IgD-negative memory B cell (primary cell): ENCODE data around the gene DHRS13. TPM values are rescaled to one million over a fixed set of nuclear protein-coding genes. Genes with fewer than 3 reads are reported as not detected.
A peak's percentile ranks its signal among the peaks of the same experiment; 100 is the strongest.

ENCODE experiments used
- H3K27ac Mint-ChIP-seq, 3 donors: one replicate each; pipeline ENCODE4 v1.8.0; 2020 to 2022; ENCODE audit warnings: mild to moderate bottlenecking in 3 of 3, mixed read lengths in 3 of 3, moderate library complexity in 1 of 3
- H3K27me3 Mint-ChIP-seq: one replicate; pipeline ENCODE4 v1.8.0; 2021; ENCODE audit warnings: mixed read lengths
- H3K36me3 Mint-ChIP-seq: one replicate; pipeline ENCODE4 v1.8.0; 2020; ENCODE audit warnings: mild to moderate bottlenecking, mixed read lengths
- H3K4me1 Mint-ChIP-seq, 3 donors: one replicate each; pipeline ENCODE4 v1.8.0; 2020 to 2022; ENCODE audit warnings: mixed read lengths in 3 of 3, mild to moderate bottlenecking in 1 of 3
- H3K4me3 Mint-ChIP-seq, 4 donors: one replicate each; pipeline ENCODE4 v1.8.0; 2020 to 2022; ENCODE audit warnings: mild to moderate bottlenecking in 4 of 4, mixed read lengths in 4 of 4, moderate library complexity in 3 of 4
- H3K9me3 Mint-ChIP-seq, 3 donors: one replicate each; pipeline ENCODE4 v1.8.0; 2020 to 2021; ENCODE audit warnings: mixed read lengths in 3 of 3, mild to moderate bottlenecking in 1 of 3
- polyA plus RNA-seq: library from polyadenylated mRNA; unstranded; fragments of 300-500 nt; fragmentation: Illumina TruSeq; gene quantifications from one replicate; pipeline ENCODE4 v1.2.3, GENCODE V29; 2021

DHRS13 gene
- polyA plus RNA-seq, 1 donor from 2014 or later, result 17.1 TPM

- Mint-ChIP-seq H3K9me3 (no peaks in the 10 kb centered on the region), H3K27ac (no peak overlapping the region), H3K27me3 (no peaks in the 10 kb centered on the region), H3K4me3 (no peak overlapping the region), H3K4me1 (peaks cover 7 to 18% (median 13%) of the 10 kb centered on the region in 3 donors), H3K36me3 (peaks cover 7% of the 10 kb centered on the region)
Measured at GRCh38 chr17:28874750-28875149, 28.1 kb downstream of the DHRS13 start.

- Mint-ChIP-seq H3K36me3 (peaks cover 7% of the 10 kb centered on the region), H3K27ac (no peak overlapping the region), H3K27me3 (no peaks in the 10 kb centered on the region), H3K4me1 (peaks cover 7 to 18% (median 13%) of the 10 kb centered on the region in 3 donors), H3K4me3 (no peak overlapping the region), H3K9me3 (no peaks in the 10 kb centered on the region)
Measured at GRCh38 chr17:28873839-28874238, 29.0 kb downstream of the DHRS13 start.

GRCh38 chr17:28871056-28871579, 31.8 kb downstream of the DHRS13 start:
- no peaks in the 10 kb centered on the region for H3K27me3 Mint-ChIP-seq
- H3K4me3 Mint-ChIP-seq, result peak overlapping the region; percentile 0 to 89 (median 47)
- H3K9me3 Mint-ChIP-seq, result no peaks in the 10 kb centered on the region
- H3K27ac Mint-ChIP-seq, result peak overlapping the region; percentile 8 to 97 (median 97)
- H3K36me3 Mint-ChIP-seq, result peaks cover 5% of the 10 kb centered on the region
- peaks cover 8 to 21% (median 10%) of the 10 kb centered on the region in 3 donors for H3K4me1 Mint-ChIP-seq

GRCh38 chr17:28867276-28867675, 35.6 kb downstream of the DHRS13 start:
- Mint-ChIP-seq H3K27ac (peak overlapping the region in 2 of 3 donors; percentile 54 to 61), H3K9me3 (no peaks in the 10 kb centered on the region), H3K27me3 (no peaks in the 10 kb centered on the region), H3K36me3 (peaks cover 5% of the 10 kb centered on the region), H3K4me1 (peaks cover 12 to 17% (median 15%) of the 10 kb centered on the region in 3 donors), H3K4me3 (peak overlapping the region in 1 of 4 donors; percentile 77)

DNA sequence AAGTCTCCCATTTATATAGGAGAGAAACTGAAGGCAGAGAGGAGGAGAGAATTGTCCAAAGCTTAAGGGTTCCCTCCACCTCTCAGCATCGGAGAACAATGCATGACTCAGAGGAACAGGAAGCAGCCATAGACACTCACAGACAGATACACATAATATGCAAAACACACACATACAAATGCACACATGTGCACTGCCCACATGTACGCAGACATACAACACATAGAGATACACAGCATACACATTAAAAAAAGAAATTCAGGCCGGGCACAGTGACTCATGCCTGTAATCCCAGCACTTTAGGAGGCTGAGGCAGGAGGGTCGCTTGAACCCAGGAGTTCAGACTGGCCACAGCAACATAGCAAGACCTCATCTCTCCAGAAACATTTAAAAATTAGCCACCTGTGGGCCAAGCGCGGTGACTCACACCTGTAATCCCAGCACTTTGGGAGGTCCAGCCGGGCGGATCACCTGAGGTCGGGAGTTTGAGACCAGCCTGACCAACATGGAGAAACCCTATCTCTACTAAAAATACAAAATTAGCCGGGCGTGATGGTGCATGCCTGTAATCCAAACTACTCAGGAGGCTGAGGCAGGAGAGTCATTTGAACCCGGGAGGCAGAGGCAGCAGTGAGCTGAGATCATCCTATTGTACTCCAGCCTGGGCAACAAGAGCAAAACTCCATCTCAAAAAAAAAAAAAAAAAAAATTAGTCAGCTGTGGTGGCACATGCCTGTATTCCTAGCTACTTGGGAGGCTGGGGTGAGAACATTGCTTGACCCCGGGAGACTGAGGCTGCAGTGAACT, 36.7 kb downstream of the DHRS13 start:
- peaks cover 3% of the 10 kb centered on the region for H3K36me3 Mint-ChIP-seq
- no peaks in the 10 kb centered on the region for H3K27me3 Mint-ChIP-seq
- H3K9me3 Mint-ChIP-seq, result no peaks in the 10 kb centered on the region
- H3K4me1 Mint-ChIP-seq, result peaks cover 13% of the 10 kb centered on the region in 3 donors
- peak overlapping the region in 3 of 4 donors; percentile 1 to 90 (median 51) for H3K4me3 Mint-ChIP-seq
- H3K27ac Mint-ChIP-seq, result peak overlapping the region; percentile 8 to 86 (median 33)

DNA sequence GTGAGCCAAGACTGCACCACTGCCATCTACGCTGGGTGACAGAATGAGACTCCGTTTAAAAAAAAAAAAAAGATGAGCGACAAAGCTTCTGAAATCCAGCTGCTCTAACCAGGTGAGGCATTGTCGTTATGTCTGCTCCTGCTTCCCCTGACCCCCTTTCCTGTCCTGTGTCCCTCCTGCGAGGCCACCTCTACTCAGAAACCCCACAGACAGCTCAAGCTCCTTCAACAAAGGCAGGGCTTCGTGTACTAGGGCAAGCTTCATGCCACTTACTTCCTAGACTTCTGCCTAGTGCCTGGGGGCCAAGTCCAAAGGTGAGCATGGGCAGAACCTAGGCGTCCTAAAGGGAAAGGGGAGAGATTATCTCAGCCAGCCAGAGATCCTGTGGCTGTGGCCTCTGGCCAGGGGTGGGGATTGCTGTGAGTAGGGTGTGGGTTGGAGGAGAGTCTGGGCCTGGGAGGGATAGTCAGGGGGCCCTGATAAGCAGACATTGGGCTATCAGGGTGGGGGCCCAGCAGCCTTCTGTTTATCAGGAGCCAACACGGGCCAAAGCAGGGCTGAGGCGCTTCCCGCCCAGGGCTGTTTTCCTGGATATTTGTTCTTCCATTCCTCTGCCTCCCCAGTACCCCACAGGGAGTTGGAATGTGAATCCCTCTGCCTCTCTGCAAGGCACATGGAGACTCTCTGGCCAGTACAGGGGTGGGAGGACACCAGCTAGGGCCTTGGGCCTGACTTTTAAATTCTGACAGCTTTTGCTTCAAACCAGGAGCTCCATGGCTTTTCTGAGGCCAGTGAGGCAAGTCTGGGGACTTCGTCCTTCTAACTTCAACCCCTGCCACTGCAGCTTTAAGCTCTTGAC, 37.7 kb downstream of the DHRS13 start:
- Mint-ChIP-seq H3K27ac (peak overlapping the region; percentile 8 to 86 (median 33)), H3K4me3 (peak overlapping the region in 3 of 4 donors; percentile 1 to 90 (median 51)), H3K4me1 (peaks cover 8 to 10% (median 10%) of the 10 kb centered on the region in 3 donors), H3K27me3 (no peaks in the 10 kb centered on the region), H3K9me3 (no peaks in the 10 kb centered on the region), H3K36me3 (no peaks in the 10 kb centered on the region)

- H3K4me3 Mint-ChIP-seq, result no peak overlapping the region
- H3K27ac Mint-ChIP-seq, result no peak overlapping the region
- no peaks in the 10 kb centered on the region for H3K27me3 Mint-ChIP-seq
- H3K36me3 Mint-ChIP-seq, result no peaks in the 10 kb centered on the region
- H3K4me1 Mint-ChIP-seq, result peaks cover 8 to 10% (median 10%) of the 10 kb centered on the region in 3 donors
- no peaks in the 10 kb centered on the region for H3K9me3 Mint-ChIP-seq
Measured at GRCh38 chr17:28863953-28864352, 38.9 kb downstream of the DHRS13 start.

- Mint-ChIP-seq H3K27me3 (no peaks in the 10 kb centered on the region), H3K9me3 (no peaks in the 10 kb centered on the region), H3K36me3 (no peaks in the 10 kb centered on the region), H3K4me1 (peaks cover 7 to 13% (median 8%) of the 10 kb centered on the region in 3 donors), H3K27ac (peak overlapping the region in 2 of 3 donors; percentile 29 to 73), H3K4me3 (no peak overlapping the region)
Measured at GRCh38 chr17:28862561-28862960, 40.3 kb downstream of the DHRS13 start.

DNA sequence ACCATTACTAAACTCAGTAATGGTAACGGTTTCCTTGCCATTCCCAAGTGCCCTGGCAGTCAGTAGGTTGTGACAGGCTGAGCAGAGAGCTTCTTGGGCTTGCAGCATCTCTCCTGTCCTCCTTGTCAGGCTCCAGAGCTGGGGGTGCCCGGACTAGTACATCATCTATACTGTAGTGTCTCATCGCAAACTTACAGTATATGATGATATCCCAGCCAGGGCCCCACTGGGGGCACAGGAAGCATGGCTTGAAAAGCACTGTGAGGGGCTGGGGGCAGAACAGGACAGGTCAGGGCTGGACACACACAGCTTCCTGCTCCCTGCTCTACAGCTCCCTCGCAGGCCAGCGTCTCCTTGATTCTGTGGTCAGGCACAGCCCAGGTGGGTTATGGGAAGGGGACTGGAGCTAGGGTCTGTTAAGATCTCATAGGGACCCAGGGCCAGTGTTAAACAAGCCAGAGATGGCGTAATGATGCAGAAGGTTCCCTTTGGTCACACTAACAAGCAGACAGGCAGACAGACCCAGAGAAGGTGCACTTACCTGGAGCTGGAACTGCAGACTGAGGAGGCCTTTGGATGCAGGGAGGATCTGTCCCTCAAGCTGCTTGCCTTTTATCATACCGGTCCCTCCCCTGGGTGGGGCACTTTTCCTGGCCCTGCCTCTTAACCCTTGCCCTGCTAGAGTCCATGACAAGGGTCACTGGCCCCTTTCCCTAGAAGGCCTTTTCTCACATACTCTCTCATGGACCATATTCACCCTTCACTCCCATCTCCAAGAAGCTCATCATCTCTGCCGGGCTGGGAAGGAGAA, 41.3 kb downstream of the DHRS13 start:
- Mint-ChIP-seq H3K4me1 (peaks cover 7 to 13% (median 8%) of the 10 kb centered on the region in 3 donors), H3K27me3 (no peaks in the 10 kb centered on the region), H3K27ac (peak overlapping the region in 2 of 3 donors; percentile 46 to 67), H3K4me3 (no peak overlapping the region), H3K9me3 (no peaks in the 10 kb centered on the region), H3K36me3 (no peaks in the 10 kb centered on the region)

- Mint-ChIP-seq H3K27me3 (no peaks in the 10 kb centered on the region), H3K36me3 (no peaks in the 10 kb centered on the region), H3K4me1 (peaks cover 0 to 7% (median 2%) of the 10 kb centered on the region in 3 donors), H3K9me3 (no peaks in the 10 kb centered on the region), H3K27ac (no peak overlapping the region), H3K4me3 (no peak overlapping the region)
Measured at GRCh38 chr17:28860363-28860808, 42.5 kb downstream of the DHRS13 start.

GRCh38 chr17:28858801-28859355, 44.0 kb downstream of the DHRS13 start:
- H3K27ac Mint-ChIP-seq, result no peak overlapping the region
- peak overlapping the region in 1 of 4 donors; percentile 78 for H3K4me3 Mint-ChIP-seq
- H3K36me3 Mint-ChIP-seq, result no peaks in the 10 kb centered on the region
- H3K27me3 Mint-ChIP-seq, result no peaks in the 10 kb centered on the region
- H3K4me1 Mint-ChIP-seq, result peaks cover 4 to 13% (median 9%) of the 10 kb centered on the region in 3 donors
- H3K9me3 Mint-ChIP-seq, result no peaks in the 10 kb centered on the region

DNA sequence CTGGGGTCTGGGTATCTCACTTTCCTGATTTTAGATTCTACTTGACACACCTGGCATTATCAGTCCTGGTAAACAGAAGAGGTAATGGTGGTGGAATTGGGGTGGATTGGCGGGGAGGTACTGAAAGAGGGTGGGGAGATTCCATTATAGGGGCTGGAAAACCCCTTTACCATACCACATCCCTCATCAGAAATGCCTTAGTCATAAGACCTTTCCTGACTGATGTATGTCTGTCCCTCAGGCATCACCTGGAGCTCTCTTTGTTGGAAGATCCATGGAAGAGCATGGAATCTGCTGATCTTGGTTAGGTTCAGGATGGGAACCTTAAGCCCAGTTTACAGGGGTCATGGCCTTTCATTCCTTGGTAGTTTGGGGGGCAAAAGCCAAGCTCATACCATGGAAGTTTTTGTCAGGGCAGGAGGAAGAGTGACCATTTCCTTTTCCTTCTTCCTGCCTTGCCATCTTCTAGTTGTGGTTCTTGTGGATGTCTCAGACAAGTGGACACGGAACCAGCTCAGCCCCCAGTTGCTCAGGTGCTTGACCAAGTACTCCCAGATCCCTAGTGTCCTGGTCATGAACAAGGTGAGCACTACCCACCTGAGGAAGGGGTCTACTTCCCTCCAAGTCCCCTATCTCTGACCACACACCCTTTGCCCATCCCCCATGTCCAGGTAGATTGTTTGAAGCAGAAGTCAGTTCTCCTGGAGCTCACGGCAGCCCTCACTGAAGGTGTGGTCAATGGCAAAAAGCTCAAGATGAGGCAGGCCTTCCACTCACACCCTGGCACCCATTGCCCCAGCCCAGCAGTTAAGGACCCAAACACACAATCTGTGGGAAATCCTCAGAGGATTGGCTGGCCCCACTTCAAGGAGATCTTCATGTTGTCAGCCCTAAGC, 44.7 kb downstream of the DHRS13 start:
- Mint-ChIP-seq H3K27me3 (no peaks in the 10 kb centered on the region), H3K4me3 (peak overlapping the region in 1 of 4 donors; percentile 78), H3K9me3 (no peaks in the 10 kb centered on the region), H3K36me3 (no peaks in the 10 kb centered on the region), H3K27ac (no peak overlapping the region), H3K4me1 (peaks cover 4 to 13% (median 9%) of the 10 kb centered on the region in 3 donors)

- Mint-ChIP-seq H3K9me3 (no peaks in the 10 kb centered on the region), H3K4me3 (peak overlapping the region; percentile 30 to 99 (median 92)), H3K27me3 (no peaks in the 10 kb centered on the region), H3K27ac (peak overlapping the region in 1 of 3 donors; percentile 23), H3K36me3 (no peaks in the 10 kb centered on the region), H3K4me1 (peaks cover 4 to 9% (median 9%) of the 10 kb centered on the region in 3 donors)
Measured at GRCh38 chr17:28856028-28856574, 46.8 kb downstream of the DHRS13 start.
